Fibroblast of lung (primary cell): Measurements from ENCODE around the gene THRB. TPM values are rescaled to one million over a fixed set of nuclear protein-coding genes. Genes with fewer than 3 reads are reported as not detected.

Experiments
- DNase-seq, 2 donors: peaks; one replicate each; pipeline versions ENCODE4 v3.0.0 to v3.0.0-alpha.2; 2010; ENCODE audit warnings: low read depth in 2 of 2
- H2AFZ ChIP-seq: 2 replicates; pipeline ENCODE4 v1.5.1; 2012; ENCODE audit warnings: low read length, control low read depth, inconsistent platforms
- H3K27ac ChIP-seq: 2 replicates; pipeline ENCODE4 v1.5.1; 2011; ENCODE audit warnings: low read length, control low read depth; ENCODE audit not compliant: insufficient read depth
- H3K27me3 ChIP-seq: 2 replicates; pipeline ENCODE4 v1.5.1; 2011; ENCODE audit warnings: mild to moderate bottlenecking, low read length; ENCODE audit not compliant: control insufficient read depth, insufficient read depth
- H3K36me3 ChIP-seq: 2 replicates; pipeline ENCODE4 v1.5.1; 2011; ENCODE audit warnings: low read length; ENCODE audit not compliant: control insufficient read depth, insufficient read depth
- H3K4me1 ChIP-seq: 2 replicates; pipeline ENCODE4 v1.5.1; 2011; ENCODE audit warnings: low read length; ENCODE audit not compliant: control insufficient read depth, insufficient read depth; ENCODE audit errors: extremely low read depth
- H3K4me2 ChIP-seq: 2 replicates; pipeline ENCODE4 v1.5.1; 2011; ENCODE audit warnings: low read length, control low read depth; ENCODE audit not compliant: insufficient read depth; ENCODE audit errors: extremely low read depth
- H3K4me3 ChIP-seq, 4 experiments: fragments of 200-600 bp in 1 of 4; sonication (generic) in 1 of 4; replicated peaks in 1 of 4; 2 replicates each; pipeline ENCODE4 v1.5.1; 2011 to 2016; ENCODE audit warnings: low read length in 4 of 4, low read depth in 3 of 4, mild to moderate bottlenecking in 3 of 4, control low read depth in 2 of 4, inconsistent platforms in 1 of 4, mixed read lengths in 1 of 4; ENCODE audit not compliant: insufficient read depth in 1 of 4; ENCODE audit errors: control extremely low read depth in 1 of 4
- H3K79me2 ChIP-seq: 2 replicates; pipeline ENCODE4 v1.5.1; 2012; ENCODE audit warnings: mild to moderate bottlenecking, low read length, inconsistent platforms; ENCODE audit not compliant: control insufficient read depth, insufficient read depth
- H3K9ac ChIP-seq: 2 replicates; pipeline ENCODE4 v1.5.1; 2011; ENCODE audit warnings: mild to moderate bottlenecking, low read length, control low read depth; ENCODE audit not compliant: insufficient read depth
- H3K9me3 ChIP-seq: 2 replicates; pipeline ENCODE4 v1.5.1; 2012; ENCODE audit warnings: low read depth, low read length; ENCODE audit not compliant: control insufficient read depth, insufficient read depth
- H4K20me1 ChIP-seq: 2 replicates; pipeline ENCODE4 v1.5.1; 2011; ENCODE audit warnings: low read length; ENCODE audit not compliant: control insufficient read depth, insufficient read depth; ENCODE audit errors: extremely low read depth
- CTCF ChIP-seq, 2 donors: IDR thresholded peaks in 1 of 2; conservative IDR thresholded peaks in 1 of 2; 1 replicate in 1 of 2; 2 replicates in 1 of 2; pipeline ENCODE4 v1.5.1; 2011 to 2012; ENCODE audit warnings: low read length in 2 of 2, control low read depth in 1 of 2, inconsistent platforms in 1 of 2, low read depth in 1 of 2, mild to moderate bottlenecking in 1 of 2
- EZH2 ChIP-seq: IDR thresholded peaks from 2 replicates; pipeline ENCODE4 v1.5.1; 2012; ENCODE audit warnings: low read length, control low read depth, mild to moderate bottlenecking; ENCODE audit errors: missing control alignments
- polyA plus RNA-seq, 2 donors: library from polyadenylated mRNA; depleted of rRNA in 1 of 2; stranded (reverse) in 1 of 2; unstranded in 1 of 2; fragments of >200 nt; gene quantifications; 2 replicates each; pipeline ENCODE4 v1.2.1, GENCODE V29; 2011 to 2012; ENCODE audit warnings: missing spikeins in 1 of 2
- total RNA-seq: library from RNA; depleted of rRNA; stranded (reverse); fragments of >200 nt; gene quantifications from 2 replicates; pipeline ENCODE4 v1.2.1, GENCODE V29; 2014

THRB gene
- total and polyA plus RNA-seq, 2 donors (not counting 1 experiment from before 2014, with no cell fraction given) = 4.2 to 7.4 TPM

- TF ChIP-seq EZH2 (no peak), CTCF (conservative IDR thresholded peaks at IDR 0.05 in 1 of 2, IDR thresholded peaks at IDR 0.05 in 1 of 2; ENCODE audit: low read depth in 1 of 2, low read length in 2 of 2) (no peak)
- Histone ChIP-seq H4K20me1 (no peaks in the 10 kb centered on the region), H3K9me3 (no peaks in the 10 kb centered on the region), H3K27ac (no peak overlapping the region), H3K36me3 (no peaks in the 10 kb centered on the region), H3K79me2 (no peaks in the 10 kb centered on the region), H3K4me1 (peaks cover 1% of the 10 kb centered on the region), H2AFZ (no peak overlapping the region), H3K4me3 (no peak overlapping the region), H3K27me3 (no peaks in the 10 kb centered on the region), H3K9ac (no peak overlapping the region), H3K4me2 (no peak overlapping the region)
- DNase-seq = no peak
These were observed 314.0 kb downstream of the THRB start for GRCh38 chr3:24180616-24181015.

- no peak overlapping the region for H3K4me3 ChIP-seq
- H3K27me3 ChIP-seq = no peaks in the 10 kb centered on the region
- no peak overlapping the region for H3K9ac ChIP-seq
- no peaks in the 10 kb centered on the region for H4K20me1 ChIP-seq
- H3K4me2 ChIP-seq = no peak overlapping the region
- H3K4me1 ChIP-seq = no peaks in the 10 kb centered on the region
- H2AFZ ChIP-seq = no peak overlapping the region
- DNase-seq = no peak
- no peaks in the 10 kb centered on the region for H3K79me2 ChIP-seq
- no peak for TF ChIP-seq CTCF (conservative IDR thresholded peaks at IDR 0.05 in 1 of 2, IDR thresholded peaks at IDR 0.05 in 1 of 2; ENCODE audit: low read depth in 1 of 2, low read length in 2 of 2)
- no peak for TF ChIP-seq EZH2
- no peak overlapping the region for H3K27ac ChIP-seq
- no peaks in the 10 kb centered on the region for H3K36me3 ChIP-seq
- no peaks in the 10 kb centered on the region for H3K9me3 ChIP-seq
These were observed 317.4 kb downstream of the THRB start for GRCh38 chr3:24177201-24177600.

GRCh38 chr3:24174614-24175013 lies 320.0 kb downstream of the THRB start:
- H3K27ac ChIP-seq = no peak overlapping the region
- no peaks in the 10 kb centered on the region for H3K4me1 ChIP-seq
- no peaks in the 10 kb centered on the region for H4K20me1 ChIP-seq
- no peaks in the 10 kb centered on the region for H3K36me3 ChIP-seq
- H3K9ac ChIP-seq = no peak overlapping the region
- no peak overlapping the region for H3K4me3 ChIP-seq
- H3K9me3 ChIP-seq = no peaks in the 10 kb centered on the region
- H3K4me2 ChIP-seq = no peak overlapping the region
- no peak overlapping the region for H2AFZ ChIP-seq
- TF ChIP-seq CTCF (conservative IDR thresholded peaks at IDR 0.05 in 1 of 2, IDR thresholded peaks at IDR 0.05 in 1 of 2; ENCODE audit: low read depth in 1 of 2, low read length in 2 of 2) (no peak), EZH2 (no peak)
- H3K27me3 ChIP-seq = no peaks in the 10 kb centered on the region
- H3K79me2 ChIP-seq = no peaks in the 10 kb centered on the region
- no peak for DNase-seq
